ENCODE results near the gene FUBP1.
A peak's percentile ranks its signal among the peaks of the same experiment; 100 is the strongest.
"Not testable (repeated sequence)": the region's sequence is repeated elsewhere in the genome, so short reads cannot be mapped to it uniquely, and the experiment has no call there.

The FUBP1 gene

DNA sequence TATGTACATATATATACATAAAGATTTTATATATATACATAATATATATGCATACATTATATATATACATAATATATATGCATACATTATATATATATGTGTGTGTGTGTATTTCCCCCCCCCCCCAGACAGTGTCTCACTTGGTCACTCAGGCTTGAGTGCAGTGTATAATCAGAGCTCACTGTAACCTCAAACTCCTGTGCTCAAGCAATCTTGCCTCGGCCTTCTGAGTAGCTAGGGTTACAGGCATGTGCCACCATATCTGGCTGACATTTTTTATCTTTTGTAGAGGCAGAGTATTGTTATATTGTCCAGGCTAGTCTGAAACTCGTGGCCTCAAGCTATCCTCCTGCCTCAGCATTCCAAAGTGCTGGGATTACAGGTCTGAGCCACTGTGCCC is 9.0 kb upstream of the FUBP1 start:
- no peak for DNase-seq (ENCODE audit: low read depth)
- TF ChIP-seq, protein P1, sequence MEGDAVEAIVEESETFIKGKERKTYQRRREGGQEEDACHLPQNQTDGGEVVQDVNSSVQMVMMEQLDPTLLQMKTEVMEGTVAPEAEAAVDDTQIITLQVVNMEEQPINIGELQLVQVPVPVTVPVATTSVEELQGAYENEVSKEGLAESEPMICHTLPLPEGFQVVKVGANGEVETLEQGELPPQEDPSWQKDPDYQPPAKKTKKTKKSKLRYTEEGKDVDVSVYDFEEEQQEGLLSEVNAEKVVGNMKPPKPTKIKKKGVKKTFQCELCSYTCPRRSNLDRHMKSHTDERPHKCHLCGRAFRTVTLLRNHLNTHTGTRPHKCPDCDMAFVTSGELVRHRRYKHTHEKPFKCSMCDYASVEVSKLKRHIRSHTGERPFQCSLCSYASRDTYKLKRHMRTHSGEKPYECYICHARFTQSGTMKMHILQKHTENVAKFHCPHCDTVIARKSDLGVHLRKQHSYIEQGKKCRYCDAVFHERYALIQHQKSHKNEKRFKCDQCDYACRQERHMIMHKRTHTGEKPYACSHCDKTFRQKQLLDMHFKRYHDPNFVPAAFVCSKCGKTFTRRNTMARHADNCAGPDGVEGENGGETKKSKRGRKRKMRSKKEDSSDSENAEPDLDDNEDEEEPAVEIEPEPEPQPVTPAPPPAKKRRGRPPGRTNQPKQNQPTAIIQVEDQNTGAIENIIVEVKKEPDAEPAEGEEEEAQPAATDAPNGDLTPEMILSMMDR (IDR thresholded peaks at IDR 0.05; ENCODE audit: low read length, missing control alignments): no peak
- no peak overlapping the region for H3K4me3 ChIP-seq (replicated peaks; ENCODE audit: low read depth, low read length)

- no peak overlapping the region for H3K4me3 ChIP-seq (replicated peaks; ENCODE audit: low read depth, low read length)
- TF ChIP-seq, protein P1 (IDR thresholded peaks at IDR 0.05; ENCODE audit: low read length, missing control alignments): no peak
- DNase-seq (ENCODE audit: low read depth): no peak
Observed at GRCh38 chr1:77986810-77987209, 7.9 kb upstream of the FUBP1 start.

DNA sequence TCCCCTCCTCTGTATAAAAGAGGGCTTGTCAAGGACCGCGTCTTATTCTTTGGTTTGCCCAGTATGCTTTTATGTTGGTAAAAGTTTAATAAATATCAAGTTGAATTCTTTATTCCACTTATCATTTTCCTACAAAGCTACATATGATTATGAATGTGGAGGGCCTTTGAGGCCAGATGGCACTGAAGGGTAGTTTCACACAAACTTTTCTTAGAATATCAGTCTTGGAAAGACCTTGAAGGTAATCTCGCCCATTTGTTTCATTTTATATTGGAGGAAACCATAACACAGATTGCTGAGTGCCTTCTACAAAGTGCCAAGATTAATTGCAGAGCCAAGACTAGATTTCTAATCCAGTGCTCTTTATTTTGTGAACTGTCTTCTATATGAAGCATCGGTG is 5.8 kb upstream of the FUBP1 start:
- DNase-seq (ENCODE audit: low read depth): no peak
- H3K4me3 ChIP-seq (replicated peaks; ENCODE audit: low read depth, low read length): no peak overlapping the region
- TF ChIP-seq, protein P1 (IDR thresholded peaks at IDR 0.05; ENCODE audit: low read length, missing control alignments): no peak

DNA sequence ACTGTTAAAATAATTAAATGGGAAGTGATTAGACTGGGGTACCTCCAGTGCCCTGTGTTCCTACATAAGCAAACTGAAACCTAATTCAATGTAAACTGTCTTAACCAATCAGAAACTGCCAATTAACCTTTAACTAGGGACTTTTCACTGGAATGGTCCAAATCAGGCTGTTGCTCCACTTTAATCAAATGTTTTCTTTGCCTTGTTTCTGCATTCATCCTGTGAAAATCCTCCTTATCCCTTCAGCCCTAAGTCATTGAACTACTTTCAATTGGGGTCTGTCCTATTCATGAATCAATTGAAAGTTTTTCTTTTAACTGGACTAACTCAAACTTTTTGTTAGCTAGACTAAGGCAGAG is 5.1 kb upstream of the FUBP1 start:
- TF ChIP-seq, protein P1 (IDR thresholded peaks at IDR 0.05; ENCODE audit: low read length, missing control alignments): no peak
- DNase-seq (ENCODE audit: low read depth): no peak
- no peak overlapping the region for H3K4me3 ChIP-seq (replicated peaks; ENCODE audit: low read depth, low read length)

GRCh38 chr1:77983352-77983996 is 4.6 kb upstream of the FUBP1 start:
- H3K4me3 ChIP-seq (replicated peaks; ENCODE audit: low read depth, low read length); DNase-seq (ENCODE audit: low read depth): not testable (repeated sequence)

GRCh38 chr1:77978293-77978968 is 441 bp downstream of the FUBP1 start:
- H3K4me3 ChIP-seq (replicated peaks; ENCODE audit: low read depth, low read length): peak overlapping the region; percentile 83
- DNase-seq (ENCODE audit: low read depth): peak; percentile 95
- TF ChIP-seq, protein P1 (IDR thresholded peaks at IDR 0.05; ENCODE audit: low read length, missing control alignments): no peak

GRCh38 chr1:77977989-77978292 is 931 bp downstream of the FUBP1 start:
- H3K4me3 ChIP-seq (replicated peaks; ENCODE audit: low read depth, low read length): peak overlapping the region; percentile 83
- no peak for DNase-seq (ENCODE audit: low read depth)
- TF ChIP-seq, protein P1 (IDR thresholded peaks at IDR 0.05; ENCODE audit: low read length, missing control alignments): no peak
